ENCODE data around the gene SDK1. TPM values are rescaled to one million over a fixed set of nuclear protein-coding genes. Genes with fewer than 3 reads are reported as not detected.

SDK1 gene
- total RNA-seq, 1 donor from 2014 or later, result 4.3 TPM

DNA sequence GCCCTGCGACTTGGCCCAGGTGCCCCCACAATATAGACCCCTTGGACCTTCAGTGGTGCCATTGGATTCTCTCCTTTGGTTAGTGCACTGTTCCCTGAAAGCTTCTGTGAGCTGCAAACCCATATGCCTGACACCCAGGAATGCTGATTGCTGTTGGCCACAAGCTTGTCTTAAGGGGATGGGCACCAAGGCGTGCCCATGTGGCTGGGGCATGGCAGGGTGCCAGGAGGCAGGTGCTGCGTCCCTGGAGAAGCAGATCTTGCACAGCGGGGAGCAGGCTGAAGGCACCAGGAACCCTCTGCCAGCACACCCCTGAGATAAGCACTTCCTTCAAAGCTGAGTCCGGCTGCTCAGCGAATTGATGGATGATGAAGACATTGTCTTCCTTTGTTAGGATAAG, 411.8 kb downstream of the SDK1 start:
- H3K4me3 Mint-ChIP-seq (ENCODE audit: unreplicated experiment), result no peak overlapping the region
- no peak for DNase-seq (ENCODE audit: low spot score)
- H3K36me3 Mint-ChIP-seq (ENCODE audit: low read depth, unreplicated experiment), result no peaks in the 10 kb centered on the region
- H3K4me1 Mint-ChIP-seq (ENCODE audit: unreplicated experiment), result peaks cover 7% of the 10 kb centered on the region
- H3K27me3 Mint-ChIP-seq (ENCODE audit: unreplicated experiment), result peaks cover 1% of the 10 kb centered on the region
- TF ChIP-seq, protein P1, sequence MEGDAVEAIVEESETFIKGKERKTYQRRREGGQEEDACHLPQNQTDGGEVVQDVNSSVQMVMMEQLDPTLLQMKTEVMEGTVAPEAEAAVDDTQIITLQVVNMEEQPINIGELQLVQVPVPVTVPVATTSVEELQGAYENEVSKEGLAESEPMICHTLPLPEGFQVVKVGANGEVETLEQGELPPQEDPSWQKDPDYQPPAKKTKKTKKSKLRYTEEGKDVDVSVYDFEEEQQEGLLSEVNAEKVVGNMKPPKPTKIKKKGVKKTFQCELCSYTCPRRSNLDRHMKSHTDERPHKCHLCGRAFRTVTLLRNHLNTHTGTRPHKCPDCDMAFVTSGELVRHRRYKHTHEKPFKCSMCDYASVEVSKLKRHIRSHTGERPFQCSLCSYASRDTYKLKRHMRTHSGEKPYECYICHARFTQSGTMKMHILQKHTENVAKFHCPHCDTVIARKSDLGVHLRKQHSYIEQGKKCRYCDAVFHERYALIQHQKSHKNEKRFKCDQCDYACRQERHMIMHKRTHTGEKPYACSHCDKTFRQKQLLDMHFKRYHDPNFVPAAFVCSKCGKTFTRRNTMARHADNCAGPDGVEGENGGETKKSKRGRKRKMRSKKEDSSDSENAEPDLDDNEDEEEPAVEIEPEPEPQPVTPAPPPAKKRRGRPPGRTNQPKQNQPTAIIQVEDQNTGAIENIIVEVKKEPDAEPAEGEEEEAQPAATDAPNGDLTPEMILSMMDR (IDR thresholded peaks at IDR 0.05; ENCODE audit: unreplicated experiment), result no peak
- no peak overlapping the region for H3K27ac Mint-ChIP-seq (ENCODE audit: unreplicated experiment)
- no peaks in the 10 kb centered on the region for H3K9me3 Mint-ChIP-seq (ENCODE audit: unreplicated experiment)

DNA sequence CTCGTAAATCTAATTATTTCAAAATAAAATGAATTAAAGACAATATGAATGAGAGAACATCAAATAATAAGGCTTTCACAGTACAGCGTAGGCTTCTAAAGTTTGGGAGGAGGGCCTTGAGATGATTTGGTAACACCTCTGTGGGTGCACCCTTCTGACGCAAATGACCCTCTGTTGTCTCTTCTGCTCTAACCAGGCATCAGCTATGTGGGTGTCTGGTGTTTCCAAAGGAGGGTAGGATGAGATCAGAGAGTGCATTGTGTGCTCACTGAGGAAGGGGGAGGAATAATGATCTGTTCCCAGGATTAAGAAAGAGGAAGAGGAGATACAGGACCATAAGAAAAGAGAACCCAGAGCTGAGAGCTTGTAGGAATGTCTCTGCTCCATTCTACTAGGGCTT, 420.4 kb downstream of the SDK1 start:
- H3K4me3 Mint-ChIP-seq (ENCODE audit: unreplicated experiment), result no peak overlapping the region
- TF ChIP-seq, protein P1 (IDR thresholded peaks at IDR 0.05; ENCODE audit: unreplicated experiment), result no peak
- no peak for DNase-seq (ENCODE audit: low spot score)
- no peak overlapping the region for H3K27ac Mint-ChIP-seq (ENCODE audit: unreplicated experiment)
- peaks cover 11% of the 10 kb centered on the region for H3K4me1 Mint-ChIP-seq (ENCODE audit: unreplicated experiment)
- no peaks in the 10 kb centered on the region for H3K36me3 Mint-ChIP-seq (ENCODE audit: low read depth, unreplicated experiment)
- H3K27me3 Mint-ChIP-seq (ENCODE audit: unreplicated experiment), result peaks cover 3% of the 10 kb centered on the region
- no peaks in the 10 kb centered on the region for H3K9me3 Mint-ChIP-seq (ENCODE audit: unreplicated experiment)

DNA sequence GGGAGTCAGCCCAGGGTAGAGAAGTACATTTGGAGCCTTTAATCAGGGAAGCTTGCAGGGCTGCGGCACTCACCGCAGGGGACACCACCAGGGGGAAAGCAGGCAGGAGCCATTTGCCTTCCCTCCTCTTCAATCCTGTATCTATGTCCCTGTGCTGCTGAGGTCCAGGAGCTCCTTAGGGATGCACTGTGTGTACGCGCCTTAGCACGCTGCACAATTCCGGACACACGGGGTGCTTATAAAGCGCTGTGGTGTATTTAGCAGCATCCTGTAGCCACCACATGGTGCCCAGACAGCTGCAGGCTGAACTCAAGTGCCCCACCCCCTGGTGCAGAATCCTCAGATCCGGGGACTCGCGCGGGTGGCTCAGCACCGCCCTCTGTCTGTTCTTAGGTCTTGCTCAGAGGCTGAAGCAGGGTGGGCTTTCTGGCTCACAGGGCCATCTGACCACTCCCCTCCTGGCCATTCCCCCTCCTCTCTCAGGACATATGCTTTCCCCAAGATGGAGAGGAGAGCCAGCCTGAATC, 421.4 kb downstream of the SDK1 start:
- H3K9me3 Mint-ChIP-seq (ENCODE audit: unreplicated experiment), result no peaks in the 10 kb centered on the region
- H3K36me3 Mint-ChIP-seq (ENCODE audit: low read depth, unreplicated experiment), result no peaks in the 10 kb centered on the region
- H3K27ac Mint-ChIP-seq (ENCODE audit: unreplicated experiment), result no peak overlapping the region
- H3K27me3 Mint-ChIP-seq (ENCODE audit: unreplicated experiment), result peaks cover 3% of the 10 kb centered on the region
- peak; percentile 16 for DNase-seq (ENCODE audit: low spot score)
- H3K4me3 Mint-ChIP-seq (ENCODE audit: unreplicated experiment), result no peak overlapping the region
- H3K4me1 Mint-ChIP-seq (ENCODE audit: unreplicated experiment), result peaks cover 15% of the 10 kb centered on the region
- TF ChIP-seq, protein P1 (IDR thresholded peaks at IDR 0.05; ENCODE audit: unreplicated experiment), result no peak

DNA sequence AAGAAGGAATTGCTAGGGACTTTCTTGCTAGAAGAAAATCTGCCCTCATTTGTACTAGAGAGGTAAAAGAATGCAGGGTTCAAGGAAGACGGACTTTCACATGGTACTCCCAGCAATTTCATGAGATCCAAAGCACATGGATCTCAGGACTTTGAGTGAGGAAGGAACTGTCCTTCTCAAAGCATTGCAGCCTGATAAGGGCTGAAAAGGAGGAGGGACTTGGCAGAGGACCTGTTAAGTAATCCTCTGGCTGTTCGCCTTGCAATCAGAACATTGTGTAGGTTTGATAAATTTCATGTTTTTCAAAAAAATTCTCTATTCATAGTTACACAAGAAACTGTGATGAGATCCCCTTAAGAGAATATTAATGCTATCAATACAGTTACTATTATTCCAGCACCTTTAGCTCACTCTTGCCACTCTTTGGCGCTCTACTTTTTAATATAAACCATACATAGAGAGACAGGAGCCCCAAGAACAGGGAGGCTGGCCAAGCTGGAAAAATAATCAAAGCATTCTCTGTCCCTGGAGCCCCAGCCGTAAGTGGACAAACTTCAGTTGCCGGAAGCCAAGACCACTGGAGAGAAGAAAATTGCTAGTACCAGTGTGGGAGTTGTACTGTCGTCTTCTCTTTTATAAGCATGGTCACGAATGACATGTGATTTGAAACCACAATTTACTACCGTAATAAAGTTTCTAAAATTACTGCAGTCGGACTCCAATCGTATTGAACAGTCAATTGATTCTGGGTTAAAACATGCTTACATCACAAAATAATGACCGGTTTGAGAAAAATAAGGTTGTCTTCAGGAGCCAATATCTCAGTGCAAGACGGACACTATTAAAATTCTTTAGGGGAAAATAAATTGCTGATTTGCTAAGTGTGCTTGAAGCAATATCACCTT, 424.4 kb downstream of the SDK1 start:
- Mint-ChIP-seq H3K9me3 (ENCODE audit: unreplicated experiment) (no peaks in the 10 kb centered on the region), H3K4me1 (ENCODE audit: unreplicated experiment) (peaks cover 15% of the 10 kb centered on the region), H3K36me3 (ENCODE audit: low read depth, unreplicated experiment) (no peaks in the 10 kb centered on the region), H3K27ac (ENCODE audit: unreplicated experiment) (no peak overlapping the region), H3K4me3 (ENCODE audit: unreplicated experiment) (no peak overlapping the region), H3K27me3 (ENCODE audit: unreplicated experiment) (peaks cover 3% of the 10 kb centered on the region)
- DNase-seq (ENCODE audit: low spot score), result no peak
- TF ChIP-seq, protein P1 (IDR thresholded peaks at IDR 0.05; ENCODE audit: unreplicated experiment), result no peak

DNA sequence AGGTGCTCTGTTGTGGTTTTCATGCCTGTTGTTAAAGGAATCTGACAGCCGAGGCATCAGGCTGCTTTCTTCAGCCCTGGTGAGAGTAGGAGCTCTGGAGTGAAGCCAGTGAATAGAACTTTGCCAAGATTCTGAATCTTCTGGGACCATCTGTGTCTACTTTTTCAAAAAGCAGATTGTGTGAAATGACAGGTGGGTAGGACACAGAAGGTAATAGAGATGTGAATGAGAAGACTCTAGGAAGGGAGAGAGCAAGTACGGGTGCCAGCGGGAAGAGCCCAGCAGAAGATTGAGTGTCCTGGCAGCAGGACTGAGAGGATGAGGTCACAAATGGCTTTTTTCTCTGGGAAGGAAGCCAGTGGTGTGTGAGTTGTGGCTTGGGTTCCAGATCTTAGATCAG, 429.2 kb downstream of the SDK1 start:
- Mint-ChIP-seq H3K27ac (ENCODE audit: unreplicated experiment) (no peak overlapping the region), H3K36me3 (ENCODE audit: low read depth, unreplicated experiment) (no peaks in the 10 kb centered on the region), H3K27me3 (ENCODE audit: unreplicated experiment) (no peaks in the 10 kb centered on the region), H3K4me1 (ENCODE audit: unreplicated experiment) (peaks cover 15% of the 10 kb centered on the region), H3K4me3 (ENCODE audit: unreplicated experiment) (no peak overlapping the region), H3K9me3 (ENCODE audit: unreplicated experiment) (peaks cover 5% of the 10 kb centered on the region)
- TF ChIP-seq, protein P1 (IDR thresholded peaks at IDR 0.05; ENCODE audit: unreplicated experiment), result no peak
- no peak for DNase-seq (ENCODE audit: low spot score)

All from endothelial cell (in vitro differentiated cells).